Ishikawa (cell line): Measurements from ENCODE around the gene YBX1.

Source experiments
- CEBPB ChIP-seq: IDR thresholded peaks from 2 replicates; pipeline ENCODE4 v1.6.1; 2012
- CREB1 ChIP-seq: IDR thresholded peaks from 2 replicates; pipeline ENCODE4 v1.6.1; 2012; ENCODE audit warnings: low read depth
- EP300 ChIP-seq: IDR thresholded peaks from 2 replicates; pipeline ENCODE4 v1.6.1; 2012; ENCODE audit warnings: borderline replicate concordance
- MAX ChIP-seq: IDR thresholded peaks from 2 replicates; pipeline ENCODE4 v1.6.1; 2012
- RAD21 ChIP-seq: IDR thresholded peaks from 2 replicates; pipeline ENCODE4 v1.6.1; 2012; ENCODE audit warnings: low read depth
- TAF1 ChIP-seq: IDR thresholded peaks from 2 replicates; pipeline ENCODE4 v1.6.1; 2012; ENCODE audit warnings: low read depth, mild to moderate bottlenecking
- TCF12 ChIP-seq: IDR thresholded peaks from 2 replicates; pipeline ENCODE4 v1.6.1; 2012; ENCODE audit warnings: low read depth
- ZBTB7A ChIP-seq: IDR thresholded peaks from 2 replicates; pipeline ENCODE4 v1.6.1; 2012; ENCODE audit warnings: low read depth

- TF ChIP-seq TAF1, result no peak
- no peak for TF ChIP-seq MAX
- TF ChIP-seq EP300, result no peak
- no peak for TF ChIP-seq CEBPB
- no peak for TF ChIP-seq TCF12
- TF ChIP-seq RAD21, result no peak
- no peak for TF ChIP-seq CREB1
- no peak for TF ChIP-seq ZBTB7A
Observed at GRCh38 chr1:42734201-42735035, 52.2 kb downstream of the YBX1 start.
